ENCODE results near the gene COASY.
A peak's percentile ranks its signal among the peaks of the same experiment; 100 is the strongest.
"Not testable (repeated sequence)": the region's sequence is repeated elsewhere in the genome, so short reads cannot be mapped to it uniquely, and the experiment has no call there.

The COASY gene

GRCh38 chr17:42554250-42555121 is 7.5 kb upstream of the COASY start:
- peak; percentile 56 to 72 for DNase-seq

GRCh38 chr17:42555122-42555622 is 6.8 kb upstream of the COASY start:
- no peak for DNase-seq

GRCh38 chr17:42555961-42556617 is 5.9 kb upstream of the COASY start:
- DNase-seq: not testable (repeated sequence)

DNA sequence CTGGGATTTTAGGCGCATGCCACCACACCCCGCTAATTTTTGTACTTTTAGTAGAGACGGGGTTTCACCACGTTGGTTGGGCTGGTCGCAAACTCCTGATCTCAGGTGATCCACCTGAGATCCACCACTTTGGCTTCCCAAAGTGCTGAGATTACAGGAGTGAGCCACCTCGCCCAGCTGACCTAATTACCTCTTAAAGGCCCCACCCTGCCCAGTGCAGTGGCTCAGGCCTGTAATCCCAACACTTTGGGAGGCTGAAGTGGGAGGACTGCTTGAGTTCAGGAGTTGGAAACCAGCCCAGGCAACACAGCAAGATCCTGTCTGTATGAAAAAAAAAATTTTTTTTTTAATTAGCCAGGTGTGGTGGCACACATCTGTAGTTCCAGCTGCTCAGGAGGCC is 2.9 kb upstream of the COASY start:
- DNase-seq: no peak

- no peak for DNase-seq
Observed at GRCh38 chr17:42560246-42560645, 1.7 kb upstream of the COASY start.

- no peak for DNase-seq
Observed at GRCh38 chr17:42562388-42563142, 617 bp downstream of the COASY start.

DNA sequence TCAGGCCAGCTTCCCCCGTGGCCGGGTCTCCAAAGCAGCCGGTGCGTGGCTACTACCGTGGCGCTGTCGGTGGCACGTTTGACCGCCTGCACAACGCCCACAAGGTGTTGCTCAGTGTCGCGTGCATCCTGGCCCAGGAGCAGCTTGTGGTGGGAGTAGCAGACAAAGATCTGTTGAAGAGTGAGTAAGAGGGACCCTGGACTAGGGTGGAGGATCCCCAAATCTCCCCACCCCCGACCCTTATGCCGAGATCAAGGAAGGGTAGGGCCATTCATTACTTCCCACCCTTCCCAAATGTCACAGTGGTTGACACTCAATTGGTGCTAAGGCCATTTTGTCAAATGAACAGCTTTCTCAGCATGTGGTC is 1.2 kb downstream of the COASY start:
- DNase-seq: no peak

GRCh38 chr17:42563543-42563942 is 1.6 kb downstream of the COASY start:
- DNase-seq: no peak

DNA sequence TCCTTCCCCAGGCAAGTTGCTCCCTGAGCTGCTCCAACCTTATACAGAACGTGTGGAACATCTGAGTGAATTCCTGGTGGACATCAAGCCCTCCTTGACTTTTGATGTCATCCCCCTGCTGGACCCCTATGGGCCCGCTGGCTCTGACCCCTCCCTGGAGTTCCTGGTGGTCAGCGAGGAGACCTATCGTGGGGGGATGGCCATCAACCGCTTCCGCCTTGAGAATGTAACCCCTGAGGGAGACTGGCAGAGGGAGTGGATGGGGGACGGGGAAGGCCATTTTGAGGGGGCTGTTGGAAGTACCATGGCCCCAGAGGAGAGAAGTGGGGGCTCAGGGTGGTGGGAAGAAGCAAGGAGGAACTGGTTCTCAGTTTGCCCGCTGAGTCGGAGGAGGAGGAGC is 2.0 kb downstream of the COASY start:
- DNase-seq: no peak

DNA sequence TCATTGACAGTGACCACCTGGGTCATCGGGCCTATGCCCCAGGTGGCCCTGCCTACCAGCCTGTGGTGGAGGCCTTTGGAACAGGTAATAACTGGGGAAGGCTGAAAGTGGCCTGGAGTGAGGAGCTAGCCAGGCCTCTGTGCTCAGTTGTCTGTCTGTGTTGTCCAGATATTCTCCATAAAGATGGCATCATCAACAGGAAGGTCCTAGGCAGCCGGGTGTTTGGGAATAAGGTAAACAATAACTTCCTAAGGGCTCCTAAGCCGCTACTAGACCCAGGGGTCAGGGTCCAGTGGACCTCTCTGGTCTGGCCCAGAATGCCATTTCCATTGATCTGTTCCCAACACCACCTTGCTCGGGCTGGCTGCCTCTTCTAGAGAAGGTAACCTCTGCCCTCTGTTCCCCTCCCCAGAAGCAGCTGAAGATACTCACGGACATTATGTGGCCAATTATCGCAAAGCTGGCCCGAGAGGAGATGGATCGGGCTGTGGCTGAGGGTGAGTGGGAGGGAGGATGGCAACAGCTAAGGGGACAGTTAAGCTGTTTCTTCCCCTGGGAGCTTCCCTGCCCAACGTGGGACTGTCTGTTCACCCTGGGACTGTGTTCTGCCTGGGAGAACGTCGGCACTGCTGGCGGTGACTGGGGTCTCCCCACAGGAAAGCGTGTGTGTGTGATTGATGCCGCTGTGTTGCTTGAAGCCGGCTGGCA is 3.0 kb downstream of the COASY start:
- no peak for DNase-seq

DNA sequence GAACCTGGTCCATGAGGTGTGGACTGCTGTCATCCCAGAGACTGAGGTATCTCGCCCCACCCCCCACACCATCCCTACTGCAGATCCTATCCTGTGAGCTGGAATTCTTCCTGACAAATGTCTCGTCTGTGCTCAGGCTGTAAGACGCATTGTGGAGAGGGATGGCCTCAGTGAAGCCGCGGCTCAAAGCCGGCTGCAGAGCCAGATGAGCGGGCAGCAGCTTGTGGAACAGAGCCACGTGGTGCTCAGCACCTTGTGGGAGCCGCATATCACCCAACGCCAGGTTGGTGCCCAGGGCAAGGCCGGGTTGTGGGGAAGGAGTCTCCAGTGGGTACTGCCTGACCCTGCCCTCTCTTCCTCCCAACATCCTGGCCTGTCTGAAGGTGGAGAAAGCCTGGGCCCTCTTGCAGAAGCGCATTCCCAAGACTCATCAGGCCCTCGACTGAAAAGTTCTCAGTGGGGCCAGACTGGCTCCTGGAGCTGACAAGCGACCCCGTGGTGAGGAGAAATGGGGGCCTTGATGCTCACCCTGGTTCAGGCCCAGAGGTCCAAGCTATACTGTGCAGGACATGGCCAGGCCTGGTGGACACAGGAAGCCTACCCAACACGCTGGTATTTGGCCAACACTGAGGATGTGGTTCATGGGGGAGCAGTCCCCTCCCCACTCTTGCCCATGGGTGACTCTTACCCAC is 3.7 kb downstream of the COASY start:
- no peak for DNase-seq

DNA sequence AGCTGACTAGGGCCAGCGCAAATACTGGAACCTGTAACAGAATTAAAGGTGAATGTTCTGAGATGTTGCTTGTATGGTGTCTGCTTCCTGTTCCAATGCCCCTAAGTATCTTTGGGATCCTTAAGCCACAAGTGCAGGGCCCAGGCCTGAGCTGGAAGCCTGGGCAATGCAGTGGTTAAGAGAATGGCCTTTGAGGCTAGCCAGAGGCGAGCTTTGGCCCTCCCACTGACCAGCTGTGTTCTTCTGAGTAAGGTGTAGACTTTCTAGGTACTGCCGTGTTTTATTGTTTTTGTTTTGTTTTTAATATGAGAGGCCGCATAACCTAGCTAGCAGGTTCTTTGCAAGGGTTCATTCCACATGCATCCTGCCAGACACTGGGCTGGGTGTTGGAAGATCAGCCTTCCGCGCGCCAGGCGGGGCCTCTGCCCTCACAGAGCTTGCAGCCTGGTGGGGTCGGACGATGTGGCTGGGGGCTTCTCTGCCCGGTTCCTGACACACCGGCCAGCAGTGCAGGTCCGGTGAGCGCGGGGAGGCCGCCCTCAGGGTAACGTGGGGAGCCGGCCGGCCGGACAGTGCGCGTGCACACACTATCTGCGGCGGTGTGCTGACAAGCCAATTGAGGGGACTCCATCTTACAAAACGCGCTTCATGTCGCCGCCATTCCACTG is 4.4 kb downstream of the COASY start:
- no peak for DNase-seq

- peak; percentile 66 to 69 for DNase-seq
Observed at GRCh38 chr17:42566883-42567573, 5.1 kb downstream of the COASY start, which contains the start of gene MLX. Gene MLX (plus strand): TSS chr17:42567100. CDS start chr17:42567125, 25 bp downstream.

- DNase-seq: no peak
Observed at GRCh38 chr17:42568341-42569111, 6.6 kb downstream of the COASY start.

- no peak for DNase-seq
Observed at GRCh38 chr17:42571435-42572225, 9.7 kb downstream of the COASY start.

- no peak for DNase-seq
Observed at GRCh38 chr17:42573095-42573494, 11.1 kb downstream of the COASY start.

GRCh38 chr17:42574463-42574862 is 12.5 kb downstream of the COASY start:
- DNase-seq: no peak

DNA sequence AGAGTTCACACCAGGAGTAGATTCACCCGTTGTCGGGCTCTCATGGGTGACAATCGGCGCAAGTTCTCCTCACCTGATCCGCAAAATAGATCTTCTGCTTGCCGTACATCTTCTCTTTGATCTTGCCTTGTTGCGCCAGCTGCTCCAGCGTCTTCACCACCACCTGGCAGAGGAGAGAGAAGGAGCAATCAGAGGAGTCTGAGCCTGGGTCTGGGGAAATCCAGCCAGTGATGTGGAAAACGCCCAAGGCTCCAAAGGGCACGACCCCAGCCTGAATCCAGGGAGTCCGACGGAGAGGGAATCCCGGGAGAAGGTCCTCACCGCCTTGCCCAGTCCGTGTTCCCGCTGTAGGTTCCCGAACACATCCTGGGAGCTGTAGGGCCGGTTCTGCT is 15.2 kb downstream of the COASY start:
- DNase-seq: no peak

Data from bone marrow (tissue), 2 donors.